NCI-H2196 (cell line): Measurements from ENCODE around the gene POLR3E.

Experiments
- DNase-seq: peaks from one replicate; lab custom pipeline; 2025; ENCODE audit not compliant: unreplicated experiment; lab: John Stamatoyannopoulos, UW

The POLR3E gene, protein sequence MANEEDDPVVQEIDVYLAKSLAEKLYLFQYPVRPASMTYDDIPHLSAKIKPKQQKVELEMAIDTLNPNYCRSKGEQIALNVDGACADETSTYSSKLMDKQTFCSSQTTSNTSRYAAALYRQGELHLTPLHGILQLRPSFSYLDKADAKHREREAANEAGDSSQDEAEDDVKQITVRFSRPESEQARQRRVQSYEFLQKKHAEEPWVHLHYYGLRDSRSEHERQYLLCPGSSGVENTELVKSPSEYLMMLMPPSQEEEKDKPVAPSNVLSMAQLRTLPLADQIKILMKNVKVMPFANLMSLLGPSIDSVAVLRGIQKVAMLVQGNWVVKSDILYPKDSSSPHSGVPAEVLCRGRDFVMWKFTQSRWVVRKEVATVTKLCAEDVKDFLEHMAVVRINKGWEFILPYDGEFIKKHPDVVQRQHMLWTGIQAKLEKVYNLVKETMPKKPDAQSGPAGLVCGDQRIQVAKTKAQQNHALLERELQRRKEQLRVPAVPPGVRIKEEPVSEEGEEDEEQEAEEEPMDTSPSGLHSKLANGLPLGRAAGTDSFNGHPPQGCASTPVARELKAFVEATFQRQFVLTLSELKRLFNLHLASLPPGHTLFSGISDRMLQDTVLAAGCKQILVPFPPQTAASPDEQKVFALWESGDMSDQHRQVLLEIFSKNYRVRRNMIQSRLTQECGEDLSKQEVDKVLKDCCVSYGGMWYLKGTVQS

GRCh38 chr16:22297114-22297870 is at the start of gene POLR3E:
Gene POLR3E, plus strand, starts transcription at chr16:22297409. Its CDS starts 5,560 bp downstream, at chr16:22302969.
- peak; percentile 99 for DNase-seq

- DNase-seq: no peak
These were observed 46.7 kb upstream of the POLR3E start for GRCh38 chr16:22250522-22250921.

DNA sequence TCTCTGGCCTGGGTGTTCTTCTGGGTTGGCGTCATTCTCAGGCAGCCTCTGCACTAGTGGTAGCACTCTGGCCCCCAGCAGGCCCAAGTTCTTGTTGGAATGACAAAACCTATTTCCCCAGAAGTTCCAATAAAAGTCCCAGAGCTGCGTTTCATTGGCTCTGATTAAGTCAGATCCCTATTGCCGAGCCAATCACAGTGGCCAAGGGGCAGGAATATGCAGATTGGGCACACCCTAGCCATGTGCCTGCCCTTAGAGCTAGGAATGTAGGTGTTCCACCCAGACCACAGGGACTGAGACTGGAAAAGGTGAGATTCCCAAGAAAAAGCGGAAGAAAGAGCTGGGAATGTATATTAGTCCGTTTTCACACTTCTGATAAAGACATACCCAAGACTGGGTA is 44.9 kb upstream of the POLR3E start:
- DNase-seq: no peak

DNA sequence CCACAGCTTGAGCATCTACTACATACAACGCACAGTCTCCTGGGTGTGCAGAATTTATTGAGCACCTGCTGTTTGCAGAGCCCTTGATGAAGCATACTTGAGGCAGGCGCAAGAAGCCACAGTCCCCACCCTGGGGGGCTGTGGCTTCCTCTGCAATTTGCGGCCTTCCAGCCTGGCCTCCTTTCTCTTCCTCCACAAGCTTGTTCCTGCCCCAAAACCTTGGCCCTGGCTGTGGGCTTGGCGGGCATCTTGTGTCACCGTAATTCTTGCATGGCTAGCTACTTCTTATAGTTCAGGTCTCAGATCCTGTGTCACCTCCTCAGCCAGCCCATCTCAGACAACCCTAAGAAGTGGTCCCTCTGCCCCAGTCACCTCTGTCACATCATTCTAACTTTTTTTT is 43.9 kb upstream of the POLR3E start:
- DNase-seq: no peak

GRCh38 chr16:22255335-22255734 is 41.9 kb upstream of the POLR3E start:
- DNase-seq: no peak

DNA sequence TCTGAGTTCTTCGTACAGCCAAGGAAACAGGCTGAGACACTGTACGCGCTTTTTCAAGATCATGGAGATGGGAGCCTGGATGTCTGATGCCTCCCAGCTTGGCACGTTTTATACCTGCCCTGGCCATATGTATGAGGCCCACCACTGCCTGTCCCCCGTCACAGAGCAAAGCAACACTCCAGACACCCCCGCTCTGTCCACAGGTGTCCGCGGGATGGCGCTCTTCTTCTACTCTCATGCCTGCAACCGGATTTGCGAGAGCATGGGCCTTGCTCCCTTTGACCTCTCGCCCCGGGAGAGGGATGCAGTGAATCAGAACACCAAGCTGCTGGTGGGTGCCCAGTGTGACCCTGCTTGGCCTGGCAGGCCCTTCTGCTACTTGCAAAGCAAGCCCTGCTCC is 39.8 kb upstream of the POLR3E start:
- DNase-seq: no peak

GRCh38 chr16:22260490-22260889 is 36.7 kb upstream of the POLR3E start:
- DNase-seq: no peak

- no peak for DNase-seq
These were observed 34.7 kb upstream of the POLR3E start for GRCh38 chr16:22262460-22262859.

DNA sequence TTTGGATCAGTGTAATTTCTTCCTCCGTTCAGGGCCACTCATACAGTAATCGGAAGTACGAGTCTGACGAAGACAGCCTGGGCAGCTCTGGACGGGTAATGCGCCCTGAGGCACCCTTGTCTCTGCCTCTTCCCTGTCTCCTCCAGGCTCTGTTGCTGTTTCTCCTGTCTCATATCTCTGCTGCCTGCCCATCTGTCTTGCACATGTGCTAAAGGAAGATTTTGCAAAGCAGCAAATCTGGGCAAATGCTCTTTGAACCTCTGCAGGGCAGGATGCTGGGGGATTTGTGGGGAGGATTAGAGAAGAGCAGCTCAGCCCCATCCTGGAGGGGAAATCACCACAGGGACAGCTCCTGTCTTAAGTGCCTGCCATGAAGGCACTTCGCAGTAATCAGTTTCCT is 32.4 kb upstream of the POLR3E start:
- DNase-seq: no peak

- no peak for DNase-seq
These were observed 31.9 kb upstream of the POLR3E start for GRCh38 chr16:22265351-22265750.

GRCh38 chr16:22266546-22266945 is 30.7 kb upstream of the POLR3E start:
- DNase-seq: no peak

- DNase-seq: peak; percentile 20
These were observed 29.4 kb upstream of the POLR3E start for GRCh38 chr16:22267764-22268163.

DNA sequence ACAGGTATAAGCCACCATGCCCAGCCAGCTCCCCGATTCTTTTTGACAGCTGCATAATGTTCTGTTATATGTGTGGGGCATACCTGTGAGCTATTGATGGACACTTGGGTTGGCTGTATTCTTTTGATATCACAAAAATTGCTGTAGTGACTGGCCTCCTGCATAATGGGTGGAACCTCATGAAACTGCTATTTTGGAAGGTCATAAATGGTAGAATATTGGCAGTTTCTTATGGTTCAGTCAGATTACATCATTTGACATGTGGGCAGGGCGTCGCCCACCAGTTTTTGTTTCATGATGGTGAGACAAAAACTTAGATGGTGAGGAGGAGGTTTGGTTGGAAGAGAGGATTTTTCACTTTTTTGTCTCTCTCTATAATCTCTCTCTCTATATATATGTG is 26.7 kb upstream of the POLR3E start:
- no peak for DNase-seq

GRCh38 chr16:22272870-22273650 is 24.1 kb upstream of the POLR3E start:
- no peak for DNase-seq

GRCh38 chr16:22274916-22275315 is 22.3 kb upstream of the POLR3E start:
- DNase-seq: no peak

GRCh38 chr16:22278441-22279230 is 18.6 kb upstream of the POLR3E start:
- no peak for DNase-seq

- no peak for DNase-seq
These were observed 14.8 kb upstream of the POLR3E start for GRCh38 chr16:22282254-22282892.

- no peak for DNase-seq
These were observed 12.6 kb upstream of the POLR3E start for GRCh38 chr16:22284637-22285036.

- no peak for DNase-seq
These were observed 12.1 kb upstream of the POLR3E start for GRCh38 chr16:22285080-22285479.

DNA sequence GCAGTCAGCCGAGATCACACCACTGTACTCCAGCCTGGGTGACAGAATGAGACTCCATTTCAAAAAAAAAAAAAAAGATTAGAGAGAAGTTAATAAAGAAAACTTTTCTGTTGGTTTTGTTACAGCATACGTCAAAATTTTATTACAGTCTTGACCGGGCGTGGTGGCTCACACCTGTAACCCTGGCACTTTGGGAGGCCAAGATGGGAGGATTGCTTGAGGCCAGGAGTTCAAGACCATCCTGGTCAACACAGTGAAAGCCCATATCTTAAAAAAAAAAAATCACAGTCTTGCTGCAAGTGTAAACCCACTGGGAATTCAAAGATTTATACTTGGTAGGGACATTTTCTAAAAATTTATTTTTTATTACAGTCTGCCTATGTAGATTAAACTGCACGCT is 6.2 kb upstream of the POLR3E start:
- no peak for DNase-seq
